Loucy (cell line): Measurements from ENCODE around the gene ST3GAL3.

ENCODE experiments used
- EZH2phosphoT487 ChIP-seq: fragments of 200-600 bp; IDR thresholded peaks from 2 replicates; pipeline ENCODE4 v1.6.1; 2018; ENCODE audit warnings: antibody characterized with exemption, mild to moderate bottlenecking, moderate library complexity, borderline replicate concordance
- TF ChIP-seq, protein P1 (sequence below): fragments of 200-600 bp; sonication (generic); conservative IDR thresholded peaks from 2 replicates; pipeline ENCODE4 v1.5.1; 2014; ENCODE audit warnings: mild to moderate bottlenecking, antibody characterized with exemption, low read length

DNA sequence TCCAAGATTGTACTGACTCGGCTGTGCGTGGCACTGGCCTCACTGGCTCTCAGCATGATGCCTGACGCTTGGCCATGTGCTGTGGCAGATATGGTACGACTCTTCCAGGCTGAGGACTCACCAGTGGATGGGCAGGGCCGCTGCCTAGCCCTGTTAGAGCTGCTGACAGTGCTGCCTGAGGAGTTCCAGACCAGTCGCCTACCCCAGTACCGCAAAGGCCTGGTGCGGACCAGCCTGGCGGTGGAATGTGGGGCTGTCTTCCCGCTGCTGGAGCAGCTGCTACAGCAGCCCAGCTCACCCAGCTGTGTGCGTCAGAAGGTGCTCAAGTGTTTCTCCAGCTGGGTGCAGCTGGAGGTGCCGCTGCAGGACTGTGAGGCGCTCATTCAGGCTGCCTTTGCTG, 242.3 kb downstream of the ST3GAL3 start:
- TF ChIP-seq, protein P1, sequence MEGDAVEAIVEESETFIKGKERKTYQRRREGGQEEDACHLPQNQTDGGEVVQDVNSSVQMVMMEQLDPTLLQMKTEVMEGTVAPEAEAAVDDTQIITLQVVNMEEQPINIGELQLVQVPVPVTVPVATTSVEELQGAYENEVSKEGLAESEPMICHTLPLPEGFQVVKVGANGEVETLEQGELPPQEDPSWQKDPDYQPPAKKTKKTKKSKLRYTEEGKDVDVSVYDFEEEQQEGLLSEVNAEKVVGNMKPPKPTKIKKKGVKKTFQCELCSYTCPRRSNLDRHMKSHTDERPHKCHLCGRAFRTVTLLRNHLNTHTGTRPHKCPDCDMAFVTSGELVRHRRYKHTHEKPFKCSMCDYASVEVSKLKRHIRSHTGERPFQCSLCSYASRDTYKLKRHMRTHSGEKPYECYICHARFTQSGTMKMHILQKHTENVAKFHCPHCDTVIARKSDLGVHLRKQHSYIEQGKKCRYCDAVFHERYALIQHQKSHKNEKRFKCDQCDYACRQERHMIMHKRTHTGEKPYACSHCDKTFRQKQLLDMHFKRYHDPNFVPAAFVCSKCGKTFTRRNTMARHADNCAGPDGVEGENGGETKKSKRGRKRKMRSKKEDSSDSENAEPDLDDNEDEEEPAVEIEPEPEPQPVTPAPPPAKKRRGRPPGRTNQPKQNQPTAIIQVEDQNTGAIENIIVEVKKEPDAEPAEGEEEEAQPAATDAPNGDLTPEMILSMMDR, result no peak
- no peak for TF ChIP-seq EZH2phosphoT487
